Mesenchymal stem cell (in vitro differentiated cells and primary cell): ENCODE results near the gene CCND2.

Experiments
- DNase-seq: peaks from one replicate; pipeline ENCODE4 v3.0.0-alpha.2; 2013
- H2AFZ ChIP-seq: one replicate; pipeline ENCODE4 v1.6.1; 2013; ENCODE audit warnings: low read depth, mild to moderate bottlenecking, control low read depth, inconsistent platforms, low read length, moderate library complexity
- H2AK5ac ChIP-seq: 2 replicates; pipeline ENCODE4 v1.6.1; 2013; ENCODE audit warnings: low read length, moderate library complexity, mild to moderate bottlenecking, inconsistent platforms; ENCODE audit not compliant: severe bottlenecking
- H2BK120ac ChIP-seq: one replicate; pipeline ENCODE4 v1.6.1; 2013; ENCODE audit warnings: low read depth, mild to moderate bottlenecking, inconsistent platforms, low read length, moderate library complexity
- H2BK12ac ChIP-seq, 2 experiments: one replicate each; pipeline ENCODE4 v1.6.1; 2013; ENCODE audit warnings: inconsistent platforms in 2 of 2, low read length in 2 of 2, mild to moderate bottlenecking in 2 of 2, moderate library complexity in 2 of 2, control low read depth in 1 of 2
- H2BK15ac ChIP-seq: one replicate; pipeline ENCODE4 v1.6.1; 2013; ENCODE audit warnings: mild to moderate bottlenecking, low read depth, inconsistent platforms; ENCODE audit not compliant: poor library complexity, severe bottlenecking
- H2BK5ac ChIP-seq: 2 replicates; pipeline ENCODE4 v1.6.1; 2013; ENCODE audit warnings: low read depth, mild to moderate bottlenecking, low read length, control low read depth, inconsistent platforms; ENCODE audit not compliant: poor library complexity, severe bottlenecking
- H3K14ac ChIP-seq, 2 experiments: one replicate each; pipeline ENCODE4 v1.6.1; 2013; ENCODE audit warnings: inconsistent platforms in 2 of 2, low read length in 2 of 2, control low read depth in 1 of 2, mild to moderate bottlenecking in 1 of 2, moderate library complexity in 1 of 2
- H3K18ac ChIP-seq, 2 experiments: one replicate each; pipeline ENCODE4 v1.6.1; 2013; ENCODE audit warnings: inconsistent platforms in 2 of 2, low read length in 2 of 2, control low read depth in 1 of 2, low read depth in 1 of 2, mild to moderate bottlenecking in 1 of 2
- H3K23ac ChIP-seq, 2 experiments: one replicate each; pipeline ENCODE4 v1.6.1; 2013; ENCODE audit warnings: inconsistent platforms in 2 of 2, low read length in 2 of 2, mild to moderate bottlenecking in 2 of 2, moderate library complexity in 2 of 2, control low read depth in 1 of 2
- H3K27ac ChIP-seq: 2 replicates; pipeline ENCODE4 v1.5.1; 2013; ENCODE audit warnings: mild to moderate bottlenecking, moderate library complexity, low read length, control low read depth, inconsistent platforms; ENCODE audit not compliant: poor library complexity, severe bottlenecking
- H3K27me3 ChIP-seq, 2 experiments: 2 replicates each; pipeline versions ENCODE4 v1.6.1 to v1.7.0; 2013; ENCODE audit warnings: low read length in 2 of 2, mild to moderate bottlenecking in 2 of 2, moderate library complexity in 2 of 2, control low read depth in 1 of 2, inconsistent platforms in 1 of 2; ENCODE audit not compliant: control insufficient read depth in 1 of 2, insufficient read depth in 1 of 2
- H3K36me3 ChIP-seq, 2 experiments: 2 replicates each; pipeline versions ENCODE4 v1.6.1 to v1.7.0; 2013; ENCODE audit warnings: low read length in 2 of 2, control low read depth in 1 of 2, inconsistent platforms in 1 of 2, low read depth in 1 of 2, mild to moderate bottlenecking in 1 of 2; ENCODE audit not compliant: insufficient read depth in 2 of 2, control insufficient read depth in 1 of 2
- H3K4ac ChIP-seq, 2 experiments: one replicate each; pipeline ENCODE4 v1.6.1; 2013; ENCODE audit warnings: inconsistent platforms in 2 of 2, low read length in 2 of 2, mild to moderate bottlenecking in 2 of 2, moderate library complexity in 2 of 2, control low read depth in 1 of 2, low read depth in 1 of 2
- H3K4me1 ChIP-seq: 2 replicates; pipeline ENCODE4 v1.6.1; 2013; ENCODE audit warnings: low read depth, low read length, control low read depth; ENCODE audit not compliant: control insufficient read depth, insufficient read depth
- H3K4me2 ChIP-seq: 2 replicates; pipeline ENCODE4 v1.6.1; 2013; ENCODE audit warnings: low read length, mild to moderate bottlenecking, inconsistent platforms; ENCODE audit not compliant: poor library complexity, severe bottlenecking
- H3K4me3 ChIP-seq, 2 experiments: 2 replicates each; pipeline versions ENCODE4 v1.5.1 to v1.7.0; 2013; ENCODE audit warnings: low read length in 2 of 2, mild to moderate bottlenecking in 2 of 2, control low read depth in 1 of 2, low read depth in 1 of 2; ENCODE audit not compliant: insufficient read depth in 1 of 2
- H3K79me1 ChIP-seq: replicated peaks from 2 replicates; pipeline ENCODE4 v1.6.1; 2013; ENCODE audit warnings: mild to moderate bottlenecking, control low read depth, low read length, inconsistent platforms; ENCODE audit not compliant: poor library complexity, severe bottlenecking
- H3K9ac ChIP-seq: 2 replicates; pipeline ENCODE4 v1.7.0; 2013; ENCODE audit warnings: mild to moderate bottlenecking, low read length, moderate library complexity
- H3K9me3 ChIP-seq: 2 replicates; pipeline ENCODE4 v1.7.0; 2013; ENCODE audit warnings: mild to moderate bottlenecking, low read length; ENCODE audit not compliant: control insufficient read depth
- H4K8ac ChIP-seq: one replicate; pipeline ENCODE4 v1.6.1; 2013; ENCODE audit warnings: inconsistent platforms, mild to moderate bottlenecking, low read length, moderate library complexity
- H4K91ac ChIP-seq: one replicate; pipeline ENCODE4 v1.6.1; 2013; ENCODE audit warnings: mild to moderate bottlenecking, low read length, inconsistent platforms
- WGBS: methylation state at CpG from one replicate; pipeline ENCODE4 v1.1.7; 2013; ENCODE audit warnings: mixed read lengths; 5-methylcytosine and 5-hydroxymethylcytosine counted together

The CCND2 gene

DNA sequence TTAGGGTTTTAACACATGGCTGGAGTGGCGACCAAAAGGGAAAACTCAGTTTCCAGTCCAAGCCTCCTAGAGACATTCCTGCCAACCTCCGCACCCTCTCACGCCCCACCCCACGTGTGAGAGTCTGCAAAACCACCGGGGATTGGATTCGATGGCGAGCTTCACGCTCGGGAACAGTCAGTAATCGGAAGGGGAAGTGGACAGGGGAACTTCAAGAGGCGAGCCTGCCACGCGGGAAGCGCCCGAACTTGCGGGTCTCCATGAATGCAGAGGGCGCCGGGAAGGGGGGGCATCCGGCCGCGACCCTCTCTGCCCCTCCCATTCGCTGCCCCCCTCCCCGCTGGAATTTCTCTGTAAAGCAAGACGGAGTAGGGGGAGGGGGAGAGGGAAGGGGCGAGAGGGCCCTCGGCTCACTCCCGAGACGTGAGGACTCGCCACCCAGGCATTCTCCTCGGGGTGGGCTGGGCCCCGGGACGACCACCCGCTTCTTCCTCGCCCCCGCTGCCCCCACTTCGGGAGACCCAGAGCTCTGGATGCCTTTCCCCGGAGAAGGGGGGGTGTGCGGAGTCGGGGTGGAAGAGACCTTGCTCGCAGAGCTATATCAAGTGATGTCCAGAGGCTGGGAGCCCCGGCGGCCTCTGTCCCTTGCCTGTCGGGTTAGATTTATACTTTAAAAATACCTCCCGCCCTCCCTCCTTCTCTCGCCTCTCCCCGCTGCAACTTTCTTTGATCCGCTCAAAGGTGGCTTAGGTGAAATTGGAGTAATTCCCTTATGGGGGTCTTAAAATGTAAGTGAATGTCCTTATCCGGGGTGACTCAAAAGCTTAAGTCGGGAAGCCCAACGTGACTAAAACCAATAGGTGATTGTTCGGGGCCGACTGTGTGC, 2.5 kb upstream of the CCND2 start:
- peak; percentile 45 for DNase-seq
- peaks cover 1 to 3% of the 10 kb centered on the region in 2 experiments for H3K36me3 ChIP-seq
- H2AFZ ChIP-seq: no peak overlapping the region
- H2BK120ac ChIP-seq: peak overlapping the region; percentile 21
- peak overlapping the region; percentile 29 for H4K91ac ChIP-seq
- WGBS: 2% methylated on average over 18 of the region's 52 CpGs
- peak overlapping the region; percentile 82 for H2BK15ac ChIP-seq
- H3K18ac ChIP-seq: peak overlapping the region; percentile 5 to 57
- H3K23ac ChIP-seq: peak overlapping the region in 1 of 2 experiments; percentile 59
- peak overlapping the region; percentile 75 for H3K9ac ChIP-seq
- H3K79me1 ChIP-seq: peaks cover 10% of the 10 kb centered on the region
- peak overlapping the region in 1 of 2 experiments; percentile 35 for H3K4ac ChIP-seq
- H3K4me1 ChIP-seq: peaks cover 29% of the 10 kb centered on the region
- H3K14ac ChIP-seq: peak overlapping the region in 1 of 2 experiments; percentile 30
- no peak overlapping the region for H2BK5ac ChIP-seq
- H3K9me3 ChIP-seq: no peaks in the 10 kb centered on the region
- peak overlapping the region; percentile 91 for H3K4me2 ChIP-seq
- H3K27ac ChIP-seq: peak overlapping the region; percentile 35
- peak overlapping the region in 1 of 2 experiments; percentile 71 for H2BK12ac ChIP-seq
- peaks cover 40 to 79% of the 10 kb centered on the region in 2 experiments for H3K27me3 ChIP-seq
- H3K4me3 ChIP-seq: peak overlapping the region; percentile 43 to 77
- no peak overlapping the region for H2AK5ac ChIP-seq
- no peak overlapping the region for H4K8ac ChIP-seq

DNA sequence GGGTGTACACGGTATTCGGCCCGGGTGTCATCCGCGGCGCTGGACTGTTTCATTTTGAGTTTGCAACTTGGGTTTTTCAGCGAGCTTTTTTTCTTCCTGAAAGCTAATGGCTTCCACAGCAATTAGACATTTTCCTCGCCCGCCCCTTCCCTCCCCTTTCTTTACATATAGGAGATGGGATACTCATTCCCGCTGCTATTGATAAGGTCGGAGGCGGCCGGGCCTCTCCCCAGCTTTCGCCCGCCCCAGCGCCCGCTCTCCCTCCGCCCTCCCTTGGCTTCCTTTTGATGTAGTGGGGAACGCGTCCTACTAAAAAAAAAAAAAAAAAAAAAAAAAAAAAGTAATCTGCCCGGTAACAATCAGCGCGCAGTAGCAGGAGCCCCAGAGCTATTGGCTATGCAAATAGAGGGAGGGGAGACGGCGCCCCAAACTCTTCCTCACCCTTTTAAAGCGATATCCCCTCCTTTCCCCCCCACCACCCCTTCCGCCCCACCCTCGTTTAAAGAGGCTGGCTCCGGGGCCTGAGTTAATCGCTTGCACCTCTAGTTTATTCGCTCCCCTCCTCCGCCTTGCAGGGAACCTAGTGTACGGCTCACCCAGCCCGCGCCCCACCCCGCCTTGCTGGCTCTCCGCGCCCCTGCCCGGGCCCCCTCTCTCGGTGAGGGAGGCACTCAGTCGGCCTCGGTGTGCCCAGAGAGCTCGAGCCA, 1.7 kb upstream of the CCND2 start:
- Histone ChIP-seq H3K27ac (peak overlapping the region; percentile 35), H3K36me3 (peaks cover 6 to 8% of the 10 kb centered on the region in 2 experiments), H4K91ac (peak overlapping the region; percentile 60), H3K9me3 (no peaks in the 10 kb centered on the region), H3K4me2 (peak overlapping the region; percentile 91), H2AK5ac (no peak overlapping the region), H3K4ac (peak overlapping the region in 1 of 2 experiments; percentile 60), H3K9ac (peak overlapping the region; percentile 75), H3K27me3 (peaks cover 36 to 78% of the 10 kb centered on the region in 2 experiments), H3K14ac (peak overlapping the region in 1 of 2 experiments; percentile 12), H2BK120ac (peak overlapping the region; percentile 1), H3K79me1 (peaks cover 10% of the 10 kb centered on the region), H3K23ac (no peak overlapping the region), H2BK15ac (peak overlapping the region; percentile 52), H3K4me3 (peak overlapping the region; percentile 26 to 91), H2BK5ac (no peak overlapping the region), H4K8ac (peak overlapping the region; percentile 39), H2AFZ (no peak overlapping the region), H3K18ac (peak overlapping the region; percentile 85 to 96), H2BK12ac (peak overlapping the region in 1 of 2 experiments; percentile 98), H3K4me1 (peaks cover 32% of the 10 kb centered on the region)
- 1% methylated on average over 30 of the region's 43 CpGs for WGBS
- peak; percentile 83 for DNase-seq

DNA sequence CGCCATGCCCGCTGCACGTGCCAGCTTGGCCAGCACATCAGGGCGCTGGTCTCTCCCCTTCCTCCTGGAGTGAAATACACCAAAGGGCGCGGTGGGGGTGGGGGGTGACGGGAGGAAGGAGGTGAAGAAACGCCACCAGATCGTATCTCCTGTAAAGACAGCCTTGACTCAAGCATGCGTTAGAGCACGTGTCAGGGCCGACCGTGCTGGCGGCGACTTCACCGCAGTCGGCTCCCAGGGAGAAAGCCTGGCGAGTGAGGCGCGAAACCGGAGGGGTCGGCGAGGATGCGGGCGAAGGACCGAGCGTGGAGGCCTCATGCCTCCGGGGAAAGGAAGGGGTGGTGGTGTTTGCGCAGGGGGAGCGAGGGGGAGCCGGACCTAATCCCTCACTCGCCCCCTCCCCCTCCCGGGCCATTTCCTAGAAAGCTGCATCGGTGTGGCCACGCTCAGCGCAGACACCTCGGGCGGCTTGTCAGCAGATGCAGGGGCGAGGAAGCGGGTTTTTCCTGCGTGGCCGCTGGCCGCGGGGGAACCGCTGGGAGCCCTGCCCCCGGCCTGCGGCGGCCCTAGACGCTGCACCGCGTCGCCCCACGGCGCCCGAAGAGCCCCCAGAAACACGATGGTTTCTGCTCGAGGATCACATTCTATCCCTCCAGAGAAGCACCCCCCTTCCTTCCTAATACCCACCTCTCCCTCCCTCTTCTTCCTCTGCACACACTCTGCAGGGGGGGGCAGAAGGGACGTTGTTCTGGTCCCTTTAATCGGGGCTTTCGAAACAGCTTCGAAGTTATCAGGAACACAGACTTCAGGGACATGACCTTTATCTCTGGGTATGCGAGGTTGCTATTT, 914 bp upstream of the CCND2 start:
- Histone ChIP-seq H2BK12ac (peak overlapping the region; percentile 46 to 98), H4K91ac (peak overlapping the region; percentile 67), H3K36me3 (peaks cover 10 to 13% of the 10 kb centered on the region in 2 experiments), H3K9me3 (no peaks in the 10 kb centered on the region), H3K4me2 (peak overlapping the region; percentile 78), H2BK15ac (peak overlapping the region; percentile 91), H2BK120ac (peak overlapping the region; percentile 1), H3K79me1 (peaks cover 15% of the 10 kb centered on the region), H3K4ac (peak overlapping the region; percentile 60), H3K27ac (no peak overlapping the region), H3K27me3 (peaks cover 33 to 75% of the 10 kb centered on the region in 2 experiments), H3K14ac (peak overlapping the region in 1 of 2 experiments; percentile 12), H3K18ac (peak overlapping the region; percentile 85 to 96), H2AK5ac (peak overlapping the region; percentile 62), H2AFZ (no peak overlapping the region), H3K23ac (no peak overlapping the region), H3K9ac (peak overlapping the region; percentile 41), H4K8ac (peak overlapping the region; percentile 41), H3K4me3 (peak overlapping the region; percentile 42 to 91), H3K4me1 (peaks cover 32% of the 10 kb centered on the region), H2BK5ac (no peak overlapping the region)
- 2% methylated on average over 53 of the region's 62 CpGs for WGBS
- peak; percentile 78 for DNase-seq
